Stimulated activated CD8-positive, alpha-beta memory T cell treated with anti-CD3 and anti-CD28 coated beads, Interleukin-12 subunit alpha, Interleukin-12 subunit beta, amount 100 ng/mL, for 4 hours (primary cell): ENCODE measurements around the gene LANCL3.

Source experiments
- DNase-seq: peaks from one replicate; pipeline ENCODE4 v3.0.0-alpha.2; 2020; ENCODE audit warnings: low read depth

Gene LANCL3

DNA sequence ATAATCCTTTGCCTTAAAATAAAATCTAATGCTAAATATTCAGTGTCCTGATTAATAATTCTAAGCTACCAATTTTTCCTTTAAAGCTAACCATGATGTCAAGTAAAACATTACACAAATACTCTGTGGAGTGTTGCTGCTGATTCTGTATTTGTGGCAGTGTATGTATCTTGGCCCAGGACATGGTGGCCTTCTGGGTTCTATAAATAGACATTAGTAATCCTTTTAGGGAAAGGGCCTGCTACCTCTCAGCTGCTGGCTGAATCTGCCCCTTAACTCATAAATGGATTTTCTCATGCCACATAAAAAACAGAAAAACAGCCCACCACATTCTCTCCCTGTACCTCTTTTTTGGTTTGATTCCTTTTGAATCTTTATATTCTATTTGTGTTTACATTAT, 113.0 kb downstream of the LANCL3 start:
- DNase-seq: no peak

GRCh38 chrX:37684973-37685372, 113.5 kb downstream of the LANCL3 start:
- no peak for DNase-seq

- DNase-seq: no peak
Observed at GRCh38 chrX:37685381-37686359, 114.2 kb downstream of the LANCL3 start, which contains the start of gene XK. TSS of gene XK (plus strand) at chrX:37685791. CDS start at chrX:37685962, 171 bp downstream.

DNA sequence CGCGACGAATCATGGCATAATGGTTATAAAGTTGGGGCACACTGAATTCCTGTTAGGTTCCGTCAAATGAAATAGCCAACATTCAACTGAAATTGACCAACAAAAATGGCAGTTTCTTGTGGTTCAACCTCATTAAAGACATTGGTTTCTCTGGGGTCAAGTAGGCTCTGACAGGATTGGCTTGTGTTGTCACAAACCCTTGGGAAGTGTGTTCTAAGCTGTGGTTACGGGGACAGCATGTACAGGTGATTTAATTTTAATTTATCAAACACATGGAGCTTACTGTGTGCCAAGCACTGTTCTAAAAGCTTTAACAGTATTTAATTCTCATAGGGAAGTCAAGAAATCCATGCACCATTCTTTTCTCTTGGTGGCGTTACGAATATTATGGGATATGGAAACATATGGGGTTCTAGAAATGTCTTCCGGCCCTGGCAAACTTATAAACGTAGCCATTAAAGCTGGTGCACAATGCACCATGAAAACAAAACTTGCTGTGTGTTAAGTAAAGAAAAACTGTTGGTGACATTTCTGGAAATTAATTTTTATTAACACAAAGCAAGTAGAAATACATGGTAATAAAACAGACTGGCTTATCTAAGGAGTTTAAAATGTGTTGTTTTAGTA, 115.0 kb downstream of the LANCL3 start:
- no peak for DNase-seq

GRCh38 chrX:37686996-37687395, 115.5 kb downstream of the LANCL3 start:
- DNase-seq: no peak

- DNase-seq: no peak
Observed at GRCh38 chrX:37690119-37690518, 118.7 kb downstream of the LANCL3 start.

DNA sequence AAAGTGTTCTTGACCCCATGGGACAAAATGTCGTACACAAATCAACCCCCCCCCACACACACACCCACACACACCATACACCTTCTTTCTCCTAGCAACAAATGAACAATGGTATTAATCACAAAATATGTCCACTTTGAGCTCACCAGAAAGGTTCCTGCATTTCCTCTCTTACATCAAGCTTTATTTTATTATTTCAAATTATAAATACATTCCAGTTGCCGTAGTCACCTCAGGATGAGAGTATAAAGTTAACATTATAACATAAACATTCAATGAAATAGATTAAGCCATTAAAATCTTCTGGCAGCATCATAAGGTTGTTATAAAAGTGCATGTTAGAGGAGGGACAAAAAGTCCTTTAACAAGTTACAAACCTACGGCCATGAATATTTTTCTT, 121.5 kb downstream of the LANCL3 start:
- no peak for DNase-seq

DNA sequence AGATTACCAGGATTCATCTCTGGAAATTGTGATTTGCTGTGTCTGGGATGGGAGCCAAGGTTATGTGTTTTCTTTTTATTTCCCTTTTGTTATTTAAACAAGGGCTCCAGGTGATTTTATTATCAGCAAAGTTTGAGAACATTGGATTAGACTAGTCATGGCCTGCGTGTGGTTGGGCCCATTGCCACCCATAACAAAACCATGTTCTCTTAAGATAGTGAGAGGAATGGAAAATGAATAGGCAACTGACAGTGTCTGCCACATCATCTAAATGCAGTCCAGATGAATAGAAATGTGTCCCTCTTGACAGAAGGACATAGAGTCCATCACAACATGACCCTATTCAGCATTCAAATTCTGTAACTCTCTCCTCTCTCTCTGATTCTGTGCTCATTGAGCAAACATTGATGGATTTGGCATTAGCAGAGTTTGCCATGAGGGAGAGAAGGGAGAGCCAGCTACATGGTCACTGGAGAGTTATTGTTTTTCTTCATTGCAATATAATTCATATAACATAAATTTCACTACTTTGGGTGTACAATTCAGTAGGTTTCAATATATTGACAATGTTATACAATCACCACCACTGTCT, 125.8 kb downstream of the LANCL3 start:
- DNase-seq: no peak

GRCh38 chrX:37701588-37701987, 130.1 kb downstream of the LANCL3 start:
- no peak for DNase-seq

DNA sequence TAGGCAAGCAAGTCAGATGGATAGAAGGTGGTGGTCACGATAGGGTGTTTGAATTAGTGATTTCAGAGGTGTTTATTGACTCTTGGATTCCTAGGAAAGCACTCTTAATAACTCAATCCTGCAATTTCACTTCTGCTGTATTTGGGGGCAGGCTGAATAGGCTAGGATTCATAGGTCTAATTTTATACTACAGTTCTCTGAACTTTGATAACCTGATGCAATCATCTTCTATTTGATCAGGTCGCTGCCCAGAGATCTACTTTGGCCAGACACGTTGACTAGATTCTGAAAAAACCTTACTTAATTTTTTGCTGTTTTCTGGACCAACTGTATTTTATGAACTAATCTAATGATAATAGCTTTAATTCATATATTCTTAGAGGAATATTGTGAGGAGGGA, 140.5 kb downstream of the LANCL3 start:
- no peak for DNase-seq

- DNase-seq: no peak
Observed at GRCh38 chrX:37712458-37712857, 141.0 kb downstream of the LANCL3 start.

GRCh38 chrX:37714479-37714878, 143.0 kb downstream of the LANCL3 start:
- no peak for DNase-seq

DNA sequence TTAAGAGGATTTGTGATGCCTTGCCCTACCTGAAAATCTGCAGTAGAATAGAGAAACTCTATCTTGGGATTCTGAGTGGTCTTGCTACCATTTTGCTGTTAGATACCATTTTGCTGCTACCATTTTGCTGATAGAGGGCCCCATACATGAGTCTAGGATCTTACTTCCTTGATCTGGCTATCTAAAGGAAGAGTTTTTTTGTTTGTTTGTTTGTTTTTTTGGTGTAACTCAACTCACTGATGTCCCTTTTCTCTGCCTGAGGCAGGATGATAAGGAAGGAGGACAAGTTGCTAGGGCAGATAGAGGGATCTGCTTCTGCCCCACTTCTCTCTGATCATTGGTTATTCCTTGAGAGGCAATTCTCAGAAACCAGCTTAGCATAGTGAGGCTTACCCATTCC, 145.1 kb downstream of the LANCL3 start:
- DNase-seq: no peak

DNA sequence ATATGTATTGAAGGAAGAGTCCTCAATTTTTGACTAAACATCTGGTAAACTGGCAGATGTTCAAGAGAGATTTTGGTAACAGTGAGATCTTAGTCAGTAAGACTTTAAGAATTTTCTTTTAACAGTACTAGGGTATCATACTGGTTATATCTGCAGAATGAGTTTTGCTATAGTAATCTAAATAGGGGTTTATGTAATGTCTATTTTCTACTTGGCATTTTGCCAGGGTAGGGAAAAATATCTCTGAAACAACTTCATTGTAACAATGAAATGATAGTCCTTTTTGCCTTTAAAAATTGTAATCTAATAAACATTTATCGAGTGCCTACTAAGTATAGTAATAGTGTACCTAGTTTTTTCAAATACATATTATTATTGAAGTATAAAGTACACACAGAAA, 146.2 kb downstream of the LANCL3 start:
- DNase-seq: no peak

- no peak for DNase-seq
Observed at GRCh38 chrX:37722595-37722994, 151.1 kb downstream of the LANCL3 start.

- no peak for DNase-seq
Observed at GRCh38 chrX:37726346-37726745, 154.9 kb downstream of the LANCL3 start.
